ENCODE results near the gene CHPF.
A peak's percentile ranks its signal among the peaks of the same experiment; 100 is the strongest.

CHPF gene

GRCh38 chr2:219530048-219530963, 13.3 kb downstream of the CHPF start:
- peak; percentile 88 to 90 for ATAC-seq

GRCh38 chr2:219527472-219527871, 16.1 kb downstream of the CHPF start:
- no peak for ATAC-seq

DNA sequence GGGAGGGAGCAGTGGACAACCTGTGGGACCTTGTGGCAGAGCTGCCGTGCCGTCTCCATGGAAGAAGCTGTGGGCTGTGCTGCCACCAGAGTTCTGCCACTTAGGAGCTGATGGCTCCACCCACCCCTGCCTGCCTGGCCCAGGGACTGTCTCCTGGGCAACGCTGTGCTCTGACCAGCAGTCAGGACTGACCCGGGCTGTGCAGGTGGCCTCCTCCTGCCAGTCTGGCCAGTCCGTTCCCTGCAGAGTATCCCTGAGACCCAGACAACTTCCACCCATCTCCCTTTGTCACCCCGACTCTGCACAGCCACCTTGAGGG, 16.6 kb downstream of the CHPF start:
- ATAC-seq: no peak

DNA sequence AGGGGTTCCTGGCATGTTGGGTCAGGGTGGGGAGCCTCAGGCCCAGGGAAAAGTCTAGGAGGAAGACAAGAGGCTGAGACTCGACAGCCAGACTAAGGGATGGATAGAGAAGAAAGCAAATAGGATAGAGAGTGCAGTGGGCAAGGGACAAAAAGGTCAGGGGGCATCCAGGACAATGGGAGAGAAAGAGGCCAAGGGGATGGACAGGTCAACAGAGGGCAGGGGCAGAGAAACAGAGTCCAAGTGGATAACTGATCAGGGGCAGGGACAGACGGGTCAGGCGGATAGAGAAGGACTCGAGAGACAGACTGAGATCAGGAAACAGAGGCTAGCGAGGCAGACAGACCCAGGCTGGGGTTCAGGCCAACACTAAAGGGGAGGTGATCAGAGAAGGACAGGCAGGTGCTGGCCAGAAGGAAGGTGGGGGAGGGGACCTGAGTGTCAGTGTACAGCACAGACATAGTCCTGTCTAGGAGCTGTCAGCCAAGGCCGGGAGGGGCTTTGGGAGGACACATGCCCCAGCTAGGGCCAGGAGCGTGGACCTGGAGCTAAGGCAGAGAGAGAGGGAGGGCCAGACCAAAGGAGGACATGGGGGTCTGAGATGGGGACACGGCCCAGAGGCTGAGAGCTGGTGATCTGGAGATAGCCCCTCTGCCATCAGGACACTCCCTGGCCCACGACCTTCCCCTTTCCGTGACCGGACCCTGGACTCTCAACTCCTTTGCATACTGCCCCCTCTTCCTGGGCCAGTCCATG, 17.1 kb downstream of the CHPF start:
- ATAC-seq: no peak

- ATAC-seq: no peak
Observed at GRCh38 chr2:219525533-219526232, 17.9 kb downstream of the CHPF start.

- ATAC-seq: no peak
Observed at GRCh38 chr2:219524817-219525216, 18.8 kb downstream of the CHPF start.

DNA sequence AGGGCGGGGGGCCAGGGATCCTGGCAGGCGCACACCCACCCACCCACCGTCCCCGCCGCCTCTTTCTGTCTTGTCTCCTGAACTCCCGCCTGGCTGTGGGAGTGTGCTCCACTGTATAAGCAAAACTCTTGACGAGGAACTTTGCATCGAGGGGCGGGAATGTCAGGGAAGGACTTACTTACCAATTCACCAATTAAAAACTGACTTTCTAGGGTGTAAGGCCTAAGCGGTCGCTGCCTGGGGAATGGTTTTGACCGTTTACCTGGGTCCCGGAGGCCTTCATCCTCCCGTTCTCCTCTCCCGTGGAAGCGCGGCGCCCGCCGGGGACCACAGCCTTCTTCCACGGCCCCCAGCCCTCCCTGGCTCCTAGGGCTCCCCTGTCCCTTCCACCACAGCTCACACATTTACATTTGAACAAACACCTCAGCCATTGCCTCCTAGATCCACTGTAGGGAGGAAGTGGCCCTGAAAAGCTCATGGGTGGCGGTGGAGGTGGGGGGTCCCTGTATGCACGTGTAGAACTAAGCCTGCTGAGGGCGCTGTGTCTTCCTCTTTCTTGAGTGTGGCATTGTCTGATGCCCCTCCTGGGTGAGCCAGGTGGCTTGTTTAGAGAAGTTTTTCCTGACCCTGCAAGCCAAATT, 20.5 kb downstream of the CHPF start:
- no peak for ATAC-seq

- no peak for ATAC-seq
Observed at GRCh38 chr2:219522111-219523030, 21.2 kb downstream of the CHPF start.

- no peak for ATAC-seq
Observed at GRCh38 chr2:219521066-219521880, 22.3 kb downstream of the CHPF start.

DNA sequence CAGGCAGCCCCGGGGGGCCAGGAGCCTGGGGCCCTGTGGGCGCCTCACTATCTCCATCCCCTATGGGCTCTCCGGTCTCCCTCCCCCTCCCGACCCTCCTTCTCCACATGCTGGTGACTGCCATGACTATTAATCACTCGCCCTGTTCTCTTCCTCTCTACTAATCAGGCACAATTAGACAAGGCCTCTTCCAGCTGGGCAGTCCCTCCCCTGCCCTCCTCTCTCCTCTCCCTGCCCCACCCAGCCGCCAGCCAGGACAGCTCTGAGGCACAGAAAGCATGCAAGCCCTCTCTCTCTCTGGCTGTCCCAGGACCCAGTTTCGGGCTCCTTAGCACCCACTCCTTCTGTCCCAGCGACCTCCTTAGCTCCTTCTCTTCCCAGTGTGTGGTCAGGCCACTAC, 23.5 kb downstream of the CHPF start:
- no peak for ATAC-seq

DNA sequence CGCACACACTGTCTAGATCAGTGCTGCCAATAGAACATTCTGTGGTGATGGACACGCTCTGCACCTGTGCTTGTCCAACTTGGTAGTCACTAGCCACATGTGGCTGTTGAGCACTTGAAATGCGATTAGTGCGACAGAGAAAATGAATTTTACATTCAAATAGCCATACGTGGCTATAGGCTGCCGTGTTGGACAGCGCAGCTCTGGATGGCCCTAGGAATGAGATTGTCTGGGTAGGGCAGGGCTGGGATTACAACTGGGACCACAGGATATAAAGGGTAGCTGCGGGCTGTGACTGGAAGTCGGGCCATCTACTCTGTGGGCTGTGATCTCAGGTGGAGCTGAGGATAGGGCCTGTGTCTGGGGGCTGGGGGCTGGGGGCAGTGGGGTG, 24.1 kb downstream of the CHPF start:
- ATAC-seq: no peak

DNA sequence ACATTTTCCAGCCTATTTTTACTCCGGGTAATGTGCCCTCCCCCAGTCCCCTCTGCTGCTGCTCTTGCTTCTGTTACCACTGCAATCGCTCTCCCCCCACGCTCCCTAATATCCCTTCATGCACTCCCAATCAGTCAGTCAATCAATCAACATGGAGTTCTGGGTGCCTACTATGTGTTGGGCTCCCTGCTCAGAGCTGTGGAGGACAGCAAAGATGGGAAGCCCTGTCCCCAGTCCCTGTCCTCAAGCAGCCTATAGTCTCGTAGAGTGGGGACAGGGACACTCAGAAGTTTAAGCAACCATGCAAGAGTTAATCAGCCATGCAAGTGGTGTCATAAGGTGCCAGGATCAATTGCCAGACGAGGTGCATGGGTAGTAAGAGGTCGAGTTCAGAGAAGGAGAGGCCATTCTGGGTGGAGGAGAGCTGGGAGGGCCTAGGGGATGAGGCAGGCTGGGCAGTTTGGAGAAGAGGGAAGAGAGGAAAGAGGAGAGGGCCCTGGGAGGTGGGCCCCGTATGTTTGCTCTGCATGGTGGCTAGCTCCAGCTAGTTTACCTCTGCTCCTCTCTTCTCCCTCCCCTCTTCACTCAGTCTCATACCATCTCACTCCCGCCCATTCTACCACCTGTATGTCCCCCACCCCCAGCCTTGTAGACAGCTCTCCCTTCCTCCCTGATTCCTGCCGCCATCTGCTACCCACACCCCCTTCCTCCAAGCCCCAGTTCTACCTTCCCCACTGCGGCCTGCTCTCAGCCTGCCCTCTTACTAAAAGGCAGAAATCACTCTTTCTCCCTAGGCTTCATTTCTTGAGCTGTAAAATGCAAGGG, 25.4 kb downstream of the CHPF start:
- ATAC-seq: no peak

DNA sequence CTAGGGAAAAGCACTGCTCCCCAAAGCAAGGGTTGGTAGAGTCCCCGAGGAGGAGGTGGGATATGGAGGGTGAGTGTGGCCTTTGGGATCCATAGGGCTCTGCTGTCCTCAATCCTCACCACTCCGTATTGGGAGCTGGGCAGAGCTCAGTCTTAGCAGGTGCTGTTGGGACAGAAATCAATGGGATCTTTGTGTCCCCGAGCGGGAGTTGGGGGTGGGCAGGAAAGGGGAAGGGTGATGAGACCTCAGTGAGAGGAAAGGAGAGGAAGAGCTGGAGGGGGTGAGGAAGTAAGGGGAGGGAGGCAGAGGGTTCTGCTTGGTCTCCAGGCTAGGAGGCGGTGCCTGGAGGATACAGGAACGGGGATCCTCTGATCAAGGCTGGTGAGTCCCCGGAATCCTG, 26.7 kb downstream of the CHPF start:
- ATAC-seq: no peak

DNA sequence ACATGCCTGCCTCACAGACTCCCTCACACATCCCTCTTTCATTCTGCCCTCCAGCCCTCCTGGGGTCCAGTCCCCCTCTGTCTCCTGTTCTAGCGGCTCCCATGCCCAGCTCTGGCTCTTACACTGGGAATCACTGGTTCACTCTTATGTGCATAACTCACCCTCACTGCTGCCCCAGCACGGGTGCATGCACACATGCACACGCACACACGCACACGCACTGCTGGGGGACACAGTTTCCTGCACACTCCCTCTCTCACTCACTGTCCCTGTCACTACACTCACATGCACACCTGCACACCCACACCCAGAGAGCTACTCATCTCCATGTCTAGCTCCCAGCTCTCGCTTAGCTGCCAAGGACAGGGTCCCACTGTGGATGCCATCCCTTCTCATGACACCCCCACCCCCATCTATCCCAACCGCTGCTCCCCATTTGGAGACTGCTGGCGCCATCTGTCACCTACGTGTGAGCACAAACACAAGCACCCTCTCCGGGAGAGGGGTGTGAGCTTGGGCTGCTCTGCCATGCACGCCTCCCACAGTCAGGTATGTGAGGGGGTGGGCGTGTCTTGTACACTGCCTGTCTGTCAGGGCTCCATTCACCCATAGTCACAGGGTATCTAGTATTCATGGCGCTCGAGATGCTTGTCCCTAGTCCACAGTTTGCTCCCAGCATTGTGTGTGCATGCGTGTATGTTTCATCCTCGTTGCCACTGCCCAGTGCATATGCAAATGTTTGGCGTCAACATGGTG, 27.6 kb downstream of the CHPF start:
- ATAC-seq: no peak

DNA sequence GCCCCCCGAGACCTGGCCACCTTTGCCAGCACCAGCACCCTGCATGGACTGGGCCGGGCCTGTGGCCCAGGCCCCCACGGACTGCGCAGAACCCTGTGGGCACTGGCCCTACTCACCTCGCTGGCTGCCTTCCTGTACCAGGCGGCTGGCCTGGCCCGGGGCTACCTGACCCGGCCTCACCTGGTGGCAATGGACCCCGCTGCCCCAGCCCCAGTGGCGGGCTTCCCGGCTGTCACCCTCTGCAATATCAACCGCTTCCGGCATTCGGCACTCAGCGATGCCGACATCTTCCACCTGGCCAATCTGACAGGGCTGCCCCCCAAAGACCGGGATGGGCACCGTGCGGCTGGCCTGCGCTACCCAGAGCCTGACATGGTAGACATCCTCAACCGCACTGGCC, 28.8 kb downstream of the CHPF start:
- no peak for ATAC-seq

DNA sequence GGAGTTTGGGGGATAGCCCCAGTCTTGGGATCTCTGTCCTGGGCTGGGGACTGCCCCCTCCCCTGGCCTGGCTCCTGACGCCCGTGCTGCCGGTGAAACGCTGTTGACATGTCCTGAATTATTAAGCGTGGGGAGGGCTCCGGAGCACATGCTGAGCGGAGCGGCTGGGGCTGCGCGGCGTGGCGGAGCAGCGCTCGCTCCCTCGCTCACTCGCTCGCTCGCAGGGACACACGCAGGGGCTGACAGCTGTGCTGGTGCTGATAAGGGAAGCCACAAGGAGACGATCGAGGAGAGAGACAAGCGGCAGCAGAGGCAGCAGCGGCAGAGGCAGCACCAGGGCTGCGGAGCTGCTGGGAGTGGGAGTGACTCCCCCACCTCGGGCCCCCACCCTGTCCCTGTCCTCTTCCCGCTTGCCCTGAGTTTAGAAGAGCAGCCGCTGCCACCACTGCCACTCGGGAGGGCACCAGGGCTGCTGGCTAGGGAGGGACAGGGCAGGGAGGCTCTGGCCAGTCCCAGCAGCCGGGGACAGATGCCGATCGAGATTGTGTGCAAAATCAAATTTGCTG, 29.3 kb downstream of the CHPF start, which contains the start of gene ASIC4:
Gene ASIC4, plus strand, starts transcription at position 287 of the 566 bp plus-strand sequence. Its CDS starts 243 bp downstream, at position 530.
- no peak for ATAC-seq

GRCh38 chr2:219513787-219514186, 29.8 kb downstream of the CHPF start:
- no peak for ATAC-seq

GRCh38 chr2:219512524-219513216, 30.9 kb downstream of the CHPF start:
- no peak for ATAC-seq

Data from activated CD4-positive, CD25-positive, alpha-beta regulatory T cell treated with anti-CD3 and anti-CD28 coated beads, Interleukin-2, amount 50 U/mL, for 24 hours (primary cell).